GM12864 (cell line): Measurements from ENCODE around the gene AP2A1.

Source experiments
- DNase-seq: peaks from one replicate; pipeline ENCODE4 v3.0.0-alpha.2; 2011; ENCODE audit warnings: low read depth
- H3K4me3 ChIP-seq: 2 replicates; pipeline ENCODE4 v1.5.1; 2011; ENCODE audit warnings: mild to moderate bottlenecking, low read depth, low read length, control low read depth
- CTCF ChIP-seq: IDR thresholded peaks from 2 replicates; pipeline ENCODE4 v1.5.1; 2011; ENCODE audit warnings: low read depth, mild to moderate bottlenecking, moderate library complexity, low read length, control low read depth, inconsistent platforms; ENCODE audit errors: missing control alignments

AP2A1 gene

GRCh38 chr19:49801401-49801888 is 34.6 kb downstream of the AP2A1 start:
- H3K4me3 ChIP-seq: no peak overlapping the region
- DNase-seq: no peak
- no peak for TF ChIP-seq CTCF

GRCh38 chr19:49801966-49802661 is 35.3 kb downstream of the AP2A1 start:
- no peak for TF ChIP-seq CTCF
- no peak overlapping the region for H3K4me3 ChIP-seq
- DNase-seq: no peak

- no peak overlapping the region for H3K4me3 ChIP-seq
- DNase-seq: no peak
- TF ChIP-seq CTCF: no peak
Measured at GRCh38 chr19:49802836-49803528, 36.2 kb downstream of the AP2A1 start.

- no peak overlapping the region for H3K4me3 ChIP-seq
- no peak for TF ChIP-seq CTCF
- no peak for DNase-seq
Measured at GRCh38 chr19:49803529-49803856, 36.7 kb downstream of the AP2A1 start.

- H3K4me3 ChIP-seq: no peak overlapping the region
- no peak for TF ChIP-seq CTCF
- DNase-seq: no peak
Measured at GRCh38 chr19:49805822-49806619, 39.2 kb downstream of the AP2A1 start.

- no peak for DNase-seq
- no peak overlapping the region for H3K4me3 ChIP-seq
- TF ChIP-seq CTCF: no peak
Measured at GRCh38 chr19:49806620-49806959, 39.8 kb downstream of the AP2A1 start.
